Measurements from ENCODE around the gene EID1. TPM values are rescaled to one million over a fixed set of nuclear protein-coding genes. Genes with fewer than 3 reads are reported as not detected.

The EID1 gene
- total and polyA plus RNA-seq, 4 donors, result 45.7 to 70.6 (median 61.1) TPM

DNA sequence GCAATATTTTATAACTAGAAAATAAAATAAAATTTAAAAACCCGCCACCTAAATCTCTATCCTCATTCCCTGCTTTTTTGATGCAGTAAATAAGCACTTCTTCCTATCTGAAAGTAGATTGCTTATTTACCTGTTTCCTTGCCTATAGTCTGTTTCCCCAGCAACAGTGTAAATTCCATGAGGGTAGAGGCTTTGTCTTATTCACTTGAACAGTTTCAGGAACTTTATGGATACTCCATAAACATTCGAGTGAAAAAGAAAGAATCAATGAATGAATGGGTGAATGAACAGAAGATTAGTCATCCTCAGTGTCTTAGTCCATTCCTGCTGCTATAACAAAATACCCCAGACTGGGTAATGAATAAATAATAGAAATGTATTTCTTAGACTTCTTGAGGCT is 44.1 kb downstream of the EID1 start:
- Histone ChIP-seq H3K36me3 (ENCODE audit: control insufficient read depth in 4 of 4, insufficient read depth in 3 of 4, low read depth in 1 of 4, low read length in 3 of 4) (no peaks in the 10 kb centered on the region), H3K9me3 (ENCODE audit: control insufficient read depth in 4 of 4, low read length in 3 of 4) (no peaks in the 10 kb centered on the region)
- no peak for DNase-seq (ENCODE audit: low spot score)

More for the DNA sequence above, 44.1 kb downstream of the EID1 start:
- WGBS, result 90% methylated on average over 2 of the region's 2 CpGs
- Histone ChIP-seq H3K4me3 (ENCODE audit: low read depth in 1 of 3, low read length in 3 of 3) (no peak overlapping the region), H3K27me3 (ENCODE audit: control insufficient read depth in 4 of 4, insufficient read depth in 4 of 4, low read length in 3 of 4) (peaks cover 0 to 2% (median 0%) of the 10 kb centered on the region in 4 donors), H3K27ac (ENCODE audit: low read depth in 1 of 2, low read length in 2 of 2) (no peak overlapping the region), H3K4me1 (ENCODE audit: control insufficient read depth in 4 of 4, insufficient read depth in 4 of 4, low read length in 3 of 4) (no peaks in the 10 kb centered on the region), H3K9ac (ENCODE audit: low read depth in 1 of 2, low read length in 2 of 2) (no peak overlapping the region)
- TF ChIP-seq TAF1 (conservative IDR thresholded peaks at IDR 0.05) (no peak), HNF4G (IDR thresholded peaks at IDR 0.05) (no peak), RAD21 (IDR thresholded peaks at IDR 0.05) (no peak), MAX (IDR thresholded peaks at IDR 0.05) (no peak), EGR1 (IDR thresholded peaks at IDR 0.05; ENCODE audit: low read depth in 2 of 2) (no peak), FOXA2 (IDR thresholded peaks at IDR 0.05) (no peak), NR2F2 (IDR thresholded peaks at IDR 0.05) (no peak), GABPA (IDR thresholded peaks at IDR 0.05 in 1 of 2, conservative IDR thresholded peaks at IDR 0.05 in 1 of 2) (no peak), YY1 (IDR thresholded peaks at IDR 0.05) (no peak), FOXA1 (IDR thresholded peaks at IDR 0.05) (no peak), ZBTB33 (IDR thresholded peaks at IDR 0.05) (no peak), RXRA (IDR thresholded peaks at IDR 0.05) (no peak), JUND (IDR thresholded peaks at IDR 0.05) (no peak)
- TF ChIP-seq, protein P1, sequence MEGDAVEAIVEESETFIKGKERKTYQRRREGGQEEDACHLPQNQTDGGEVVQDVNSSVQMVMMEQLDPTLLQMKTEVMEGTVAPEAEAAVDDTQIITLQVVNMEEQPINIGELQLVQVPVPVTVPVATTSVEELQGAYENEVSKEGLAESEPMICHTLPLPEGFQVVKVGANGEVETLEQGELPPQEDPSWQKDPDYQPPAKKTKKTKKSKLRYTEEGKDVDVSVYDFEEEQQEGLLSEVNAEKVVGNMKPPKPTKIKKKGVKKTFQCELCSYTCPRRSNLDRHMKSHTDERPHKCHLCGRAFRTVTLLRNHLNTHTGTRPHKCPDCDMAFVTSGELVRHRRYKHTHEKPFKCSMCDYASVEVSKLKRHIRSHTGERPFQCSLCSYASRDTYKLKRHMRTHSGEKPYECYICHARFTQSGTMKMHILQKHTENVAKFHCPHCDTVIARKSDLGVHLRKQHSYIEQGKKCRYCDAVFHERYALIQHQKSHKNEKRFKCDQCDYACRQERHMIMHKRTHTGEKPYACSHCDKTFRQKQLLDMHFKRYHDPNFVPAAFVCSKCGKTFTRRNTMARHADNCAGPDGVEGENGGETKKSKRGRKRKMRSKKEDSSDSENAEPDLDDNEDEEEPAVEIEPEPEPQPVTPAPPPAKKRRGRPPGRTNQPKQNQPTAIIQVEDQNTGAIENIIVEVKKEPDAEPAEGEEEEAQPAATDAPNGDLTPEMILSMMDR (IDR thresholded peaks at IDR 0.05; ENCODE audit: low read depth, low read length, missing input control), result no peak
- TF ChIP-seq, protein P2, sequence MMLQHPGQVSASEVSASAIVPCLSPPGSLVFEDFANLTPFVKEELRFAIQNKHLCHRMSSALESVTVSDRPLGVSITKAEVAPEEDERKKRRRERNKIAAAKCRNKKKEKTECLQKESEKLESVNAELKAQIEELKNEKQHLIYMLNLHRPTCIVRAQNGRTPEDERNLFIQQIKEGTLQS (IDR thresholded peaks at IDR 0.05), result no peak
- TF ChIP-seq, protein P3, sequence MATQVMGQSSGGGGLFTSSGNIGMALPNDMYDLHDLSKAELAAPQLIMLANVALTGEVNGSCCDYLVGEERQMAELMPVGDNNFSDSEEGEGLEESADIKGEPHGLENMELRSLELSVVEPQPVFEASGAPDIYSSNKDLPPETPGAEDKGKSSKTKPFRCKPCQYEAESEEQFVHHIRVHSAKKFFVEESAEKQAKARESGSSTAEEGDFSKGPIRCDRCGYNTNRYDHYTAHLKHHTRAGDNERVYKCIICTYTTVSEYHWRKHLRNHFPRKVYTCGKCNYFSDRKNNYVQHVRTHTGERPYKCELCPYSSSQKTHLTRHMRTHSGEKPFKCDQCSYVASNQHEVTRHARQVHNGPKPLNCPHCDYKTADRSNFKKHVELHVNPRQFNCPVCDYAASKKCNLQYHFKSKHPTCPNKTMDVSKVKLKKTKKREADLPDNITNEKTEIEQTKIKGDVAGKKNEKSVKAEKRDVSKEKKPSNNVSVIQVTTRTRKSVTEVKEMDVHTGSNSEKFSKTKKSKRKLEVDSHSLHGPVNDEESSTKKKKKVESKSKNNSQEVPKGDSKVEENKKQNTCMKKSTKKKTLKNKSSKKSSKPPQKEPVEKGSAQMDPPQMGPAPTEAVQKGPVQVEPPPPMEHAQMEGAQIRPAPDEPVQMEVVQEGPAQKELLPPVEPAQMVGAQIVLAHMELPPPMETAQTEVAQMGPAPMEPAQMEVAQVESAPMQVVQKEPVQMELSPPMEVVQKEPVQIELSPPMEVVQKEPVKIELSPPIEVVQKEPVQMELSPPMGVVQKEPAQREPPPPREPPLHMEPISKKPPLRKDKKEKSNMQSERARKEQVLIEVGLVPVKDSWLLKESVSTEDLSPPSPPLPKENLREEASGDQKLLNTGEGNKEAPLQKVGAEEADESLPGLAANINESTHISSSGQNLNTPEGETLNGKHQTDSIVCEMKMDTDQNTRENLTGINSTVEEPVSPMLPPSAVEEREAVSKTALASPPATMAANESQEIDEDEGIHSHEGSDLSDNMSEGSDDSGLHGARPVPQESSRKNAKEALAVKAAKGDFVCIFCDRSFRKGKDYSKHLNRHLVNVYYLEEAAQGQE (IDR thresholded peaks at IDR 0.05), result no peak
